ENCODE results near the gene KIAA1217.
A peak's percentile ranks its signal among the peaks of the same experiment; 100 is the strongest.

Gene KIAA1217

GRCh38 chr10:24231200-24231599 is 22.3 kb downstream of the KIAA1217 start:
- no peak overlapping the region for H3K9ac ChIP-seq (ENCODE audit: low read depth, low read length)

GRCh38 chr10:24234784-24235183 is 25.8 kb downstream of the KIAA1217 start:
- H3K27ac ChIP-seq (ENCODE audit: low read length): no peak overlapping the region
- no peak overlapping the region for H3K9ac ChIP-seq (ENCODE audit: low read depth, low read length)
- H3K4me1 ChIP-seq (ENCODE audit: insufficient read depth, low read length): peaks cover 27% of the 10 kb centered on the region; the same call in 1 of the 2 replicates
- H3K27me3 ChIP-seq (ENCODE audit: insufficient read depth, low read length): no peaks in the 10 kb centered on the region
- no peak overlapping the region for H3K4me3 ChIP-seq (ENCODE audit: low read length)
- H3K9me3 ChIP-seq (ENCODE audit: insufficient read depth, low read depth, low read length): no peaks in the 10 kb centered on the region
- H3K36me3 ChIP-seq (ENCODE audit: insufficient read depth, low read depth, low read length): no peaks in the 10 kb centered on the region

More at GRCh38 chr10:24231200-24231599, 22.3 kb downstream of the KIAA1217 start:
- Histone ChIP-seq H3K27me3 (ENCODE audit: insufficient read depth, low read length) (no peaks in the 10 kb centered on the region), H3K4me1 (ENCODE audit: insufficient read depth, low read length) (no peaks in the 10 kb centered on the region), H3K36me3 (ENCODE audit: insufficient read depth, low read depth, low read length) (no peaks in the 10 kb centered on the region), H3K4me3 (ENCODE audit: low read length) (no peak overlapping the region), H3K9me3 (ENCODE audit: insufficient read depth, low read depth, low read length) (no peaks in the 10 kb centered on the region), H3K27ac (ENCODE audit: low read length) (no peak overlapping the region)

GRCh38 chr10:24235471-24235870 is 26.5 kb downstream of the KIAA1217 start:
- H3K27ac ChIP-seq (ENCODE audit: low read length): no peak overlapping the region
- H3K4me3 ChIP-seq (ENCODE audit: low read length): no peak overlapping the region
- H3K27me3 ChIP-seq (ENCODE audit: insufficient read depth, low read length): no peaks in the 10 kb centered on the region
- H3K36me3 ChIP-seq (ENCODE audit: insufficient read depth, low read depth, low read length): no peaks in the 10 kb centered on the region
- peaks cover 33% of the 10 kb centered on the region for H3K4me1 ChIP-seq (ENCODE audit: insufficient read depth, low read length)
- no peaks in the 10 kb centered on the region for H3K9me3 ChIP-seq (ENCODE audit: insufficient read depth, low read depth, low read length)
- H3K9ac ChIP-seq (ENCODE audit: low read depth, low read length): no peak overlapping the region

GRCh38 chr10:24237801-24238395 is 29.0 kb downstream of the KIAA1217 start:
- H3K36me3 ChIP-seq (ENCODE audit: insufficient read depth, low read depth, low read length): no peaks in the 10 kb centered on the region
- peaks cover 33% of the 10 kb centered on the region for H3K4me1 ChIP-seq (ENCODE audit: insufficient read depth, low read length)
- H3K27me3 ChIP-seq (ENCODE audit: insufficient read depth, low read length): no peaks in the 10 kb centered on the region
- no peak overlapping the region for H3K27ac ChIP-seq (ENCODE audit: low read length)
- 0 out of 2 replicates have a peak overlapping the region, but pooled peaks have one; percentile 5 for H3K4me3 ChIP-seq (ENCODE audit: low read length)
- H3K9ac ChIP-seq (ENCODE audit: low read depth, low read length): no peak overlapping the region
- no peaks in the 10 kb centered on the region for H3K9me3 ChIP-seq (ENCODE audit: insufficient read depth, low read depth, low read length)

GRCh38 chr10:24238519-24239247 is 29.7 kb downstream of the KIAA1217 start:
- H3K27ac ChIP-seq (ENCODE audit: low read length): no peak overlapping the region
- no peaks in the 10 kb centered on the region for H3K9me3 ChIP-seq (ENCODE audit: insufficient read depth, low read depth, low read length)
- no peaks in the 10 kb centered on the region for H3K36me3 ChIP-seq (ENCODE audit: insufficient read depth, low read depth, low read length)
- 0 out of 2 replicates have a peak overlapping the region, but pooled peaks have one; percentile 5 for H3K4me3 ChIP-seq (ENCODE audit: low read length)
- H3K27me3 ChIP-seq (ENCODE audit: insufficient read depth, low read length): no peaks in the 10 kb centered on the region
- peaks cover 33% of the 10 kb centered on the region for H3K4me1 ChIP-seq (ENCODE audit: insufficient read depth, low read length)
- no peak overlapping the region for H3K9ac ChIP-seq (ENCODE audit: low read depth, low read length)

- Histone ChIP-seq H3K9ac (ENCODE audit: low read depth, low read length) (0 out of 2 replicates have a peak overlapping the region, but pooled peaks have one; percentile 8), H3K27me3 (ENCODE audit: insufficient read depth, low read length) (no peaks in the 10 kb centered on the region), H3K36me3 (ENCODE audit: insufficient read depth, low read depth, low read length) (no peaks in the 10 kb centered on the region), H3K4me1 (ENCODE audit: insufficient read depth, low read length) (peaks cover 33% of the 10 kb centered on the region), H3K27ac (ENCODE audit: low read length) (no peak overlapping the region), H3K9me3 (ENCODE audit: insufficient read depth, low read depth, low read length) (no peaks in the 10 kb centered on the region), H3K4me3 (ENCODE audit: low read length) (no peak overlapping the region)
These were observed 30.5 kb downstream of the KIAA1217 start for GRCh38 chr10:24239289-24240040.

- Histone ChIP-seq H3K27me3 (ENCODE audit: insufficient read depth, low read length) (no peaks in the 10 kb centered on the region), H3K4me1 (ENCODE audit: insufficient read depth, low read length) (peaks cover 33% of the 10 kb centered on the region), H3K4me3 (ENCODE audit: low read length) (no peak overlapping the region), H3K9ac (ENCODE audit: low read depth, low read length) (0 out of 2 replicates have a peak overlapping the region, but pooled peaks have one; percentile 8), H3K9me3 (ENCODE audit: insufficient read depth, low read depth, low read length) (no peaks in the 10 kb centered on the region), H3K36me3 (ENCODE audit: insufficient read depth, low read depth, low read length) (no peaks in the 10 kb centered on the region), H3K27ac (ENCODE audit: low read length) (no peak overlapping the region)
These were observed 31.3 kb downstream of the KIAA1217 start for GRCh38 chr10:24240041-24240751.

- no peaks in the 10 kb centered on the region for H3K36me3 ChIP-seq (ENCODE audit: insufficient read depth, low read depth, low read length)
- H3K9ac ChIP-seq (ENCODE audit: low read depth, low read length): no peak overlapping the region
- no peaks in the 10 kb centered on the region for H3K27me3 ChIP-seq (ENCODE audit: insufficient read depth, low read length)
- no peaks in the 10 kb centered on the region for H3K9me3 ChIP-seq (ENCODE audit: insufficient read depth, low read depth, low read length)
- peaks cover 33% of the 10 kb centered on the region for H3K4me1 ChIP-seq (ENCODE audit: insufficient read depth, low read length)
- no peak overlapping the region for H3K4me3 ChIP-seq (ENCODE audit: low read length)
- H3K27ac ChIP-seq (ENCODE audit: low read length): no peak overlapping the region
These were observed 32.6 kb downstream of the KIAA1217 start for GRCh38 chr10:24241536-24242040.

GRCh38 chr10:24242562-24242961 is 33.6 kb downstream of the KIAA1217 start:
- Histone ChIP-seq H3K9me3 (ENCODE audit: insufficient read depth, low read depth, low read length) (no peaks in the 10 kb centered on the region), H3K4me1 (ENCODE audit: insufficient read depth, low read length) (peaks cover 27% of the 10 kb centered on the region), H3K36me3 (ENCODE audit: insufficient read depth, low read depth, low read length) (no peaks in the 10 kb centered on the region), H3K27ac (ENCODE audit: low read length) (no peak overlapping the region), H3K4me3 (ENCODE audit: low read length) (no peak overlapping the region), H3K27me3 (ENCODE audit: insufficient read depth, low read length) (no peaks in the 10 kb centered on the region), H3K9ac (ENCODE audit: low read depth, low read length) (no peak overlapping the region)

GRCh38 chr10:24246365-24246764 is 37.4 kb downstream of the KIAA1217 start:
- no peaks in the 10 kb centered on the region for H3K36me3 ChIP-seq (ENCODE audit: insufficient read depth, low read depth, low read length)
- H3K27ac ChIP-seq (ENCODE audit: low read length): no peak overlapping the region
- H3K4me1 ChIP-seq (ENCODE audit: insufficient read depth, low read length): peaks cover 8% of the 10 kb centered on the region
- no peaks in the 10 kb centered on the region for H3K9me3 ChIP-seq (ENCODE audit: insufficient read depth, low read depth, low read length)
- no peak overlapping the region for H3K4me3 ChIP-seq (ENCODE audit: low read length)
- H3K9ac ChIP-seq (ENCODE audit: low read depth, low read length): no peak overlapping the region
- H3K27me3 ChIP-seq (ENCODE audit: insufficient read depth, low read length): no peaks in the 10 kb centered on the region

GRCh38 chr10:24247841-24248240 is 38.9 kb downstream of the KIAA1217 start:
- no peak overlapping the region for H3K27ac ChIP-seq (ENCODE audit: low read length)
- peaks cover 14% of the 10 kb centered on the region for H3K4me1 ChIP-seq (ENCODE audit: insufficient read depth, low read length)
- no peaks in the 10 kb centered on the region for H3K27me3 ChIP-seq (ENCODE audit: insufficient read depth, low read length)
- H3K9ac ChIP-seq (ENCODE audit: low read depth, low read length): no peak overlapping the region
- H3K36me3 ChIP-seq (ENCODE audit: insufficient read depth, low read depth, low read length): no peaks in the 10 kb centered on the region
- no peaks in the 10 kb centered on the region for H3K9me3 ChIP-seq (ENCODE audit: insufficient read depth, low read depth, low read length)
- no peak overlapping the region for H3K4me3 ChIP-seq (ENCODE audit: low read length)

Data from iPS-20b (cell line).